ENCODE results near the gene BTBD8. TPM values are rescaled to one million over a fixed set of nuclear protein-coding genes. Genes with fewer than 3 reads are reported as not detected.
A peak's percentile ranks its signal among the peaks of the same experiment; 100 is the strongest.

BTBD8 gene
- total and polyA plus RNA-seq, 2 experiments from 2014 or later, result 2.9 to 4.1 TPM

GRCh38 chr1:92079441-92079840 is 704 bp upstream of the BTBD8 start:
- no peaks in the 10 kb centered on the region for H3K36me3 ChIP-seq (ENCODE audit: insufficient read depth)
- Mint-ChIP-seq H3K36me3 (ENCODE audit: low read depth) (0 out of 3 replicates have a peak, but pooled peaks cover 3% of the 10 kb centered on the region), H3K9me3 (peaks cover 3% of the 10 kb centered on the region), H3K27me3 (ENCODE audit: insufficient read depth, low read depth, poor library complexity) (no peaks in the 10 kb centered on the region), H3K4me1 (peaks cover 2% of the 10 kb centered on the region; the same call in 1 of the 3 replicates), H3K4me3 (peak overlapping the region; percentile 90), H3K27ac (no peak overlapping the region; the same call in 1 of the 2 replicates)
- H3K27ac ChIP-seq (ENCODE audit: low read depth), result peak overlapping the region; percentile 96
- H3K4me3 ChIP-seq, result peak overlapping the region; percentile 63
- ATAC-seq (no peak), DNase-seq (ENCODE audit: low spot score) (no peak)
- no peaks in the 10 kb centered on the region for H3F3A ChIP-seq (replicated peaks; ENCODE audit: low read depth)
- H2AFZ ChIP-seq, result peak overlapping the region; percentile 88; the same call in 1 of the 2 replicates
- no peaks in the 10 kb centered on the region for H3K9me2 ChIP-seq (ENCODE audit: insufficient read depth)
- TF ChIP-seq ZNF114 (CRISPR knock-in tag; IDR thresholded peaks at IDR 0.05), result no peak
- TF ChIP-seq, protein P1, sequence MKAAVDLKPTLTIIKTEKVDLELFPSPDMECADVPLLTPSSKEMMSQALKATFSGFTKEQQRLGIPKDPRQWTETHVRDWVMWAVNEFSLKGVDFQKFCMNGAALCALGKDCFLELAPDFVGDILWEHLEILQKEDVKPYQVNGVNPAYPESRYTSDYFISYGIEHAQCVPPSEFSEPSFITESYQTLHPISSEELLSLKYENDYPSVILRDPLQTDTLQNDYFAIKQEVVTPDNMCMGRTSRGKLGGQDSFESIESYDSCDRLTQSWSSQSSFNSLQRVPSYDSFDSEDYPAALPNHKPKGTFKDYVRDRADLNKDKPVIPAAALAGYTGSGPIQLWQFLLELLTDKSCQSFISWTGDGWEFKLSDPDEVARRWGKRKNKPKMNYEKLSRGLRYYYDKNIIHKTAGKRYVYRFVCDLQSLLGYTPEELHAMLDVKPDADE (IDR thresholded peaks at IDR 0.05), result no peak
- no peak for TF ChIP-seq EZH2phosphoT487 (IDR thresholded peaks at IDR 0.05; ENCODE audit: unreplicated experiment)
- H3K4me1 ChIP-seq (ENCODE audit: insufficient read depth), result no peaks in the 10 kb centered on the region; the same call in 1 of the 2 replicates
- 0 out of 2 replicates have a peak, but pooled peaks cover 3% of the 10 kb centered on the region for H3K79me2 ChIP-seq (replicated peaks; ENCODE audit: insufficient read depth)
- no peaks in the 10 kb centered on the region for H3K27me3 ChIP-seq (ENCODE audit: insufficient read depth)
- peak overlapping the region; percentile 78 for H3K4me2 ChIP-seq
- H4K20me1 ChIP-seq (replicated peaks; ENCODE audit: insufficient read depth), result no peaks in the 10 kb centered on the region

GRCh38 chr1:92081031-92081430 is 886 bp downstream of the BTBD8 start:
- Histone ChIP-seq H2AFZ (peak overlapping the region; percentile 73), H3K79me2 (replicated peaks; ENCODE audit: insufficient read depth) (0 out of 2 replicates have a peak, but pooled peaks cover 3% of the 10 kb centered on the region), H3K4me1 (ENCODE audit: insufficient read depth) (no peaks in the 10 kb centered on the region; the same call in 1 of the 2 replicates), H3F3A (replicated peaks; ENCODE audit: low read depth) (no peaks in the 10 kb centered on the region), H3K4me2 (peak overlapping the region; percentile 78), H4K20me1 (replicated peaks; ENCODE audit: insufficient read depth) (no peaks in the 10 kb centered on the region), H3K9me2 (ENCODE audit: insufficient read depth) (no peaks in the 10 kb centered on the region), H3K27ac (ENCODE audit: low read depth) (peak overlapping the region; percentile 97), H3K27me3 (ENCODE audit: insufficient read depth) (no peaks in the 10 kb centered on the region), H3K36me3 (ENCODE audit: insufficient read depth) (peaks cover 5% of the 10 kb centered on the region; the same call in 1 of the 2 replicates), H3K4me3 (peak overlapping the region; percentile 63)
- peak overlapping the region; percentile 90 for H3K4me3 Mint-ChIP-seq
- DNase-seq (ENCODE audit: low spot score), result peak; percentile 14
- peaks cover 2% of the 10 kb centered on the region; the same call in 1 of the 3 replicates for H3K4me1 Mint-ChIP-seq
- no peak overlapping the region; the same call in 1 of the 2 replicates for H3K27ac Mint-ChIP-seq
- ATAC-seq, result no peak
- peaks cover 19% of the 10 kb centered on the region for H3K9me3 Mint-ChIP-seq
- H3K27me3 Mint-ChIP-seq (ENCODE audit: insufficient read depth, low read depth, poor library complexity), result no peaks in the 10 kb centered on the region
- H3K36me3 Mint-ChIP-seq (ENCODE audit: low read depth), result peaks cover 17% of the 10 kb centered on the region
- TF ChIP-seq STAT1 (IDR thresholded peaks at IDR 0.05; ENCODE audit: unreplicated experiment), result no peak
- TF ChIP-seq EZH2 (IDR thresholded peaks at IDR 0.05; ENCODE audit: low read depth, unreplicated experiment), result no peak
- no peak for TF ChIP-seq EZH2phosphoT487 (IDR thresholded peaks at IDR 0.05; ENCODE audit: unreplicated experiment)
- TF ChIP-seq NANOG (IDR thresholded peaks at IDR 0.05; ENCODE audit: borderline replicate concordance), result no peak
- TF ChIP-seq ZNF331 (CRISPR knock-in tag; IDR thresholded peaks at IDR 0.05; ENCODE audit: low read depth), result no peak
- no peak for TF ChIP-seq CTCF (conservative IDR thresholded peaks at IDR 0.05; ENCODE audit: low read depth in 2 of 2)
- no peak for TF ChIP-seq ZNF462 (CRISPR knock-in tag; IDR thresholded peaks at IDR 0.05)
- no peak for TF ChIP-seq ZNF114 (CRISPR knock-in tag; IDR thresholded peaks at IDR 0.05)
